Left lung (tissue), 10 donors: ENCODE data around the gene HOXC9. TPM values are rescaled to one million over a fixed set of nuclear protein-coding genes. Genes with fewer than 3 reads are reported as not detected.

Experiments
- ATAC-seq: fragments of 200-7000 bp; cut with Tn5 transposase; one replicate; pipeline ENCODE4 v1.9.1; 2020; ENCODE audit warnings: moderate library complexity
- DNase-seq, 4 donors: peaks; one replicate each; pipeline ENCODE4 v3.0.0-alpha.2; 2013 to 2020
- H3K27ac ChIP-seq, 2 donors: fragments of 200-600 bp; sonication (generic) in 1 of 2; one replicate each; pipeline versions ENCODE4 v1.5.0 to v1.8.0; 2020 to 2021
- H3K27me3 ChIP-seq, 2 donors: fragments of 200-600 bp; sonication (generic) in 1 of 2; one replicate each; pipeline versions ENCODE4 v1.5.0 to v1.8.0; 2020 to 2021
- H3K36me3 ChIP-seq, 2 donors: fragments of 200-600 bp; sonication (generic) in 1 of 2; one replicate each; pipeline versions ENCODE4 v1.5.0 to v1.8.0; 2020 to 2021
- H3K4me1 ChIP-seq, 2 donors: fragments of 200-600 bp; one replicate each; pipeline ENCODE4 v1.8.0; 2021
- H3K4me3 ChIP-seq, 2 donors: fragments of 200-600 bp; sonication (generic) in 1 of 2; one replicate each; pipeline versions ENCODE4 v1.5.0 to v1.8.0; 2020 to 2021; ENCODE audit warnings: mild to moderate bottlenecking in 1 of 2
- H3K9me3 ChIP-seq, 2 donors: fragments of 200-600 bp; sonication (generic) in 1 of 2; one replicate each; pipeline versions ENCODE4 v1.5.0 to v1.8.0; 2020 to 2021
- CTCF ChIP-seq, 2 donors: fragments of 200-600 bp; sonication (generic) in 1 of 2; IDR thresholded peaks; one replicate each; pipeline versions ENCODE4 v1.5.0 to v1.8.0; 2021; ENCODE audit warnings: antibody characterized with exemption in 2 of 2
- intact Hi-C, 2 donors: fragments of 100-400 bp; cut with DNase I; formaldehyde crosslinking; loops; one replicate each; pipeline versions ENCODE4 v1.11.2 to v1.14.2; 2022
- polyA plus RNA-seq, 6 donors: library from polyadenylated mRNA; unstranded; fragments of 120-200 nt; gene quantifications; one replicate each; pipeline ENCODE4 v1.2.1, GENCODE V29; 2013; ENCODE audit not compliant: insufficient read length in 6 of 6
- total RNA-seq, 2 donors: library from RNA; stranded (reverse); fragmentation: NEBNext Ultra II Directional; extraction: Animal tissue kit (Norgen Biotek cat#: 25700); gene quantifications; one replicate each; pipeline ENCODE4 v1.2.1, GENCODE V29; 2021
- donor health status: DM: no; HTN: yes; CAD: no.
- donor health status: DM: no; HTN: no; CAD: no.

The HOXC9 gene
- total and polyA plus RNA-seq, 8 donors = 0.30 to 0.91 (median 0.58) TPM; not detected in 1

- no peak for ATAC-seq
- intact Hi-C loops = no loop called here
- Histone ChIP-seq H3K36me3 (no peaks in the 10 kb centered on the region), H3K4me1 (peaks cover 3 to 14% of the 10 kb centered on the region in 2 donors), H3K27me3 (peaks cover 93 to 100% of the 10 kb centered on the region in 2 donors), H3K9me3 (no peaks in the 10 kb centered on the region), H3K4me3 (no peak overlapping the region), H3K27ac (no peak overlapping the region)
- no peak for DNase-seq
- TF ChIP-seq CTCF (IDR thresholded peaks at IDR 0.05) = no peak
Measured at GRCh38 chr12:53983568-53983949, 16.4 kb upstream of the HOXC9 start.

GRCh38 chr12:53983950-53984572 lies 15.9 kb upstream of the HOXC9 start:
- no peak for TF ChIP-seq CTCF (IDR thresholded peaks at IDR 0.05)
- Histone ChIP-seq H3K36me3 (no peaks in the 10 kb centered on the region), H3K27ac (no peak overlapping the region), H3K4me3 (no peak overlapping the region), H3K4me1 (peaks cover 3 to 16% of the 10 kb centered on the region in 2 donors), H3K9me3 (no peaks in the 10 kb centered on the region), H3K27me3 (peaks cover 93 to 100% of the 10 kb centered on the region in 2 donors)
- DNase-seq (no peak), ATAC-seq (no peak)
- intact Hi-C loops = no loop called here

GRCh38 chr12:53984901-53985691 lies 14.9 kb upstream of the HOXC9 start, which contains the start of gene HOXC10:
Gene HOXC10 (plus strand): TSS chr12:53985146. CDS start chr12:53985260, 114 bp downstream.
- Histone ChIP-seq H3K36me3 (no peaks in the 10 kb centered on the region), H3K27me3 (peaks cover 95 to 100% of the 10 kb centered on the region in 2 donors), H3K4me3 (no peak within 1 kb of the TSS), H3K27ac (no peak within 1 kb of the TSS), H3K9me3 (no peaks in the 10 kb centered on the region), H3K4me1 (peaks cover 3 to 20% of the 10 kb centered on the region in 2 donors)
- peak; percentile 56 for ATAC-seq
- TF ChIP-seq CTCF (IDR thresholded peaks at IDR 0.05) = no peak
- peak in 2 of 4 donors; percentile 58 to 89 for DNase-seq
- intact Hi-C loops = no loop called here

- no peaks in the 10 kb centered on the region for H3K9me3 ChIP-seq
- no peaks in the 10 kb centered on the region for H3K36me3 ChIP-seq
- H3K4me3 ChIP-seq = no peak overlapping the region
- TF ChIP-seq CTCF (IDR thresholded peaks at IDR 0.05) = no peak
- peaks cover 3 to 20% of the 10 kb centered on the region in 2 donors for H3K4me1 ChIP-seq
- no peak for ATAC-seq
- intact Hi-C loops = no loop called here
- H3K27ac ChIP-seq = no peak overlapping the region
- H3K27me3 ChIP-seq = peaks cover 95 to 100% of the 10 kb centered on the region in 2 donors
- DNase-seq = no peak
Measured at GRCh38 chr12:53985692-53985993, 14.3 kb upstream of the HOXC9 start.

GRCh38 chr12:53985994-53986685 lies 13.8 kb upstream of the HOXC9 start:
- Histone ChIP-seq H3K9me3 (no peaks in the 10 kb centered on the region), H3K4me1 (peaks cover 3 to 20% of the 10 kb centered on the region in 2 donors), H3K27ac (no peak overlapping the region), H3K27me3 (peaks cover 95 to 100% of the 10 kb centered on the region in 2 donors), H3K4me3 (no peak overlapping the region), H3K36me3 (no peaks in the 10 kb centered on the region)
- ATAC-seq (no peak), DNase-seq (no peak)
- TF ChIP-seq CTCF (IDR thresholded peaks at IDR 0.05) = no peak
- intact Hi-C loops = no loop called here
